Measurements from ENCODE around the gene FAT1. TPM values are rescaled to one million over a fixed set of nuclear protein-coding genes. Genes with fewer than 3 reads are reported as not detected.

Gene FAT1
- total and polyA plus RNA-seq, 2 donors (not counting 3 experiments of a cell fraction or from before 2014, with no cell fraction given), result 9.2 to 9.8 TPM

DNA sequence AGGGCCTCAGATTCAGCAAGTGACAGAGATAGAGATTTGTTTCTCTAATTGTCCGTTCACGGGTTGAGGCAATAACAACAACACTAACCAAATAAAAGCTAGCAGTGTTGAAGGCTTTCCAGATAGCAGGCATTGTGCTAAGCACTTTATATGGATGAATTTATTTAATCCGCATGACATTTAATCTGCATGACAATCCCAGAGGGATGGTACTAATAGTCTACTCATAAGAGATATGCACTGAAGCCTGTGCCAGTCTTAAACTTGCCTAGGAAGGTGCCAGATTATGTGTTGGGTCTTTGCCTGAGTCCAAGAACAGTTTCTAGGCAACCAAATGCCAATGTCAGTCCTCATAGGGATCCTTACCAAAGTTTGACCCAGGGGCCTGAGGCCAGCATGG is 37.7 kb upstream of the FAT1 start:
- intact Hi-C loops (cut with micrococcal nuclease) (no loop called here), dilution Hi-C loops (cut with MboI; ENCODE audit: extremely low pct_ligation_motif_present, low sequenced_read_pairs) (no loop called here)
- H3K9me1 ChIP-seq (replicated peaks; ENCODE audit: control insufficient read depth, extremely low read depth, insufficient read depth, low read length), result no peaks in the 10 kb centered on the region
- no peak for DNase-seq (ENCODE audit: low read depth, low spot score)
- H3K79me2 ChIP-seq (ENCODE audit: control insufficient read depth, insufficient read depth, low read length), result no peaks in the 10 kb centered on the region
- H3K27ac ChIP-seq (ENCODE audit: insufficient read depth, low read depth, low read length), result no peak overlapping the region
- no peak overlapping the region for H3K4me3 ChIP-seq (replicated peaks in 1 of 3; ENCODE audit: insufficient read depth in 1 of 3, low read depth in 1 of 3, low read length in 3 of 3)
- H2AFZ ChIP-seq (ENCODE audit: low read depth, low read length), result no peak overlapping the region
- ChIA-PET CTCF (no interaction called here), POLR2A (no interaction called here)
- H4K20me1 ChIP-seq (replicated peaks; ENCODE audit: control insufficient read depth, extremely low read depth, insufficient read depth, low read length), result no peaks in the 10 kb centered on the region
- H3K36me3 ChIP-seq (ENCODE audit: control insufficient read depth in 2 of 2, extremely low read depth in 1 of 2, insufficient read depth in 2 of 2, low read length in 2 of 2), result no peaks in the 10 kb centered on the region
- H3K4me1 ChIP-seq (ENCODE audit: control insufficient read depth, extremely low read depth, insufficient read depth, low read length), result no peaks in the 10 kb centered on the region
- TF ChIP-seq POLR2A (IDR thresholded peaks at IDR 0.05; ENCODE audit: low read depth, low read length), result no peak
- TF ChIP-seq JUN (IDR thresholded peaks at IDR 0.05; ENCODE audit: borderline replicate concordance, insufficient read depth, insufficient read length, low read depth), result no peak
- TF ChIP-seq GATA2 (IDR thresholded peaks at IDR 0.05; ENCODE audit: insufficient read depth, insufficient read length, low read depth, low read length), result no peak
- TF ChIP-seq POLR2AphosphoS5 (IDR thresholded peaks at IDR 0.05; ENCODE audit: insufficient read depth, low read depth, low read length), result no peak
- no peak for TF ChIP-seq MYC (IDR thresholded peaks at IDR 0.05; ENCODE audit: low read depth, low read length)
- TF ChIP-seq FOS (IDR thresholded peaks at IDR 0.05; ENCODE audit: borderline replicate concordance, insufficient read depth, low read length), result no peak
- TF ChIP-seq, protein P1, sequence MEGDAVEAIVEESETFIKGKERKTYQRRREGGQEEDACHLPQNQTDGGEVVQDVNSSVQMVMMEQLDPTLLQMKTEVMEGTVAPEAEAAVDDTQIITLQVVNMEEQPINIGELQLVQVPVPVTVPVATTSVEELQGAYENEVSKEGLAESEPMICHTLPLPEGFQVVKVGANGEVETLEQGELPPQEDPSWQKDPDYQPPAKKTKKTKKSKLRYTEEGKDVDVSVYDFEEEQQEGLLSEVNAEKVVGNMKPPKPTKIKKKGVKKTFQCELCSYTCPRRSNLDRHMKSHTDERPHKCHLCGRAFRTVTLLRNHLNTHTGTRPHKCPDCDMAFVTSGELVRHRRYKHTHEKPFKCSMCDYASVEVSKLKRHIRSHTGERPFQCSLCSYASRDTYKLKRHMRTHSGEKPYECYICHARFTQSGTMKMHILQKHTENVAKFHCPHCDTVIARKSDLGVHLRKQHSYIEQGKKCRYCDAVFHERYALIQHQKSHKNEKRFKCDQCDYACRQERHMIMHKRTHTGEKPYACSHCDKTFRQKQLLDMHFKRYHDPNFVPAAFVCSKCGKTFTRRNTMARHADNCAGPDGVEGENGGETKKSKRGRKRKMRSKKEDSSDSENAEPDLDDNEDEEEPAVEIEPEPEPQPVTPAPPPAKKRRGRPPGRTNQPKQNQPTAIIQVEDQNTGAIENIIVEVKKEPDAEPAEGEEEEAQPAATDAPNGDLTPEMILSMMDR (IDR thresholded peaks at IDR 0.05; ENCODE audit: extremely low read depth in 1 of 2, insufficient read depth in 1 of 2, low read depth in 1 of 2, low read length in 2 of 2), result no peak
- TF ChIP-seq, protein P2, sequence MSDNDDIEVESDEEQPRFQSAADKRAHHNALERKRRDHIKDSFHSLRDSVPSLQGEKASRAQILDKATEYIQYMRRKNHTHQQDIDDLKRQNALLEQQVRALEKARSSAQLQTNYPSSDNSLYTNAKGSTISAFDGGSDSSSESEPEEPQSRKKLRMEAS (IDR thresholded peaks at IDR 0.05; ENCODE audit: insufficient read depth, insufficient read length), result no peak
- TF ChIP-seq EZH2 (IDR thresholded peaks at IDR 0.05; ENCODE audit: borderline replicate concordance, low read depth, low read length, severe bottlenecking), result no peak
- no peak overlapping the region for H3K4me2 ChIP-seq (ENCODE audit: insufficient read depth, low read length)
- BruUV-seq (replicated peaks), result no TSS peak
- no peak for FAIRE-seq
- no peak overlapping the region for H3K9ac ChIP-seq (replicated peaks; ENCODE audit: extremely low read depth, insufficient read depth, low read length)
- no peaks in the 10 kb centered on the region for H3K27me3 ChIP-seq (ENCODE audit: control insufficient read depth in 2 of 2, insufficient read depth in 2 of 2, low read length in 2 of 2)
- no peaks in the 10 kb centered on the region for H3K9me3 ChIP-seq (replicated peaks; ENCODE audit: control insufficient read depth, insufficient read depth, low read length)
